Panc1 (cell line): ENCODE data around the gene CFAP410. TPM values are rescaled to one million over a fixed set of nuclear protein-coding genes. Genes with fewer than 3 reads are reported as not detected.

Source experiments
- ATAC-seq: fragments of 200-7000 bp; cut with Tn5 transposase; 2 replicates; pipeline ENCODE4 v1.9.1; 2020; ENCODE audit warnings: mild to moderate bottlenecking, moderate library complexity
- BruUV-seq: library from RNA; stranded (reverse); fragments of 400-500 nt; replicated peaks from 2 replicates; lab custom pipeline; 2021; lab: Mats Ljungman, UMichigan
- CTCF ChIA-PET: fragments of 300-600 bp; sonication (Branson Sonifier 250); formaldehyde crosslinking; loops from one replicate; lab custom pipeline; 2022; ENCODE audit warnings: antibody characterized with exemption; lab: Charles Lee
- POLR2A ChIA-PET: fragments of 300-600 bp; sonication (Branson Sonifier 250); formaldehyde crosslinking; loops from one replicate; lab custom pipeline; 2022; ENCODE audit warnings: antibody characterized with exemption; lab: Charles Lee
- DNase-seq: peaks from one replicate; pipeline ENCODE4 v3.0.0-alpha.2; 2010; ENCODE audit warnings: low read depth, low spot score
- H3K27ac ChIP-seq: 2 replicates; pipeline ENCODE4 v1.5.1; 2011; ENCODE audit warnings: mild to moderate bottlenecking, low read length, inconsistent platforms
- H3K27me3 ChIP-seq: fragments of 200-500 bp; sonication (Bioruptor generic); 2 replicates; pipeline ENCODE4 v1.6.0; 2014; ENCODE audit warnings: low read length, inconsistent platforms; ENCODE audit not compliant: control insufficient read depth, insufficient read depth
- H3K36me3 ChIP-seq: fragments of 200-500 bp; sonication (Bioruptor generic); 2 replicates; pipeline ENCODE4 v1.5.1; 2014; ENCODE audit warnings: inconsistent platforms, mild to moderate bottlenecking, low read length, moderate library complexity; ENCODE audit not compliant: control insufficient read depth, insufficient read depth
- H3K4me1 ChIP-seq: 2 replicates; pipeline ENCODE4 v1.5.1; 2011; ENCODE audit warnings: inconsistent platforms, mild to moderate bottlenecking, low read length, moderate library complexity; ENCODE audit not compliant: control insufficient read depth, insufficient read depth
- H3K4me3 ChIP-seq, 2 experiments: 2 replicates each; pipeline ENCODE4 v1.5.1; 2011 to 2012; ENCODE audit warnings: low read depth in 2 of 2, low read length in 2 of 2, mild to moderate bottlenecking in 2 of 2, inconsistent platforms in 1 of 2, moderate library complexity in 1 of 2
- H3K9me3 ChIP-seq: fragments of 200-500 bp; sonication (Bioruptor generic); 2 replicates; pipeline ENCODE4 v1.5.1; 2014; ENCODE audit warnings: low read depth, mild to moderate bottlenecking, inconsistent platforms, low read length, moderate library complexity; ENCODE audit not compliant: control insufficient read depth, insufficient read depth
- POLR2AphosphoS5 ChIP-seq: IDR thresholded peaks from 2 replicates; pipeline ENCODE4 v1.6.1; 2012; ENCODE audit warnings: mild to moderate bottlenecking, low read depth, low read length, moderate library complexity
- SIN3A ChIP-seq: IDR thresholded peaks from 2 replicates; pipeline ENCODE4 v1.6.1; 2012; ENCODE audit warnings: low read depth, mild to moderate bottlenecking, low read length, moderate library complexity, borderline replicate concordance; ENCODE audit not compliant: insufficient read depth
- TCF7L2 ChIP-seq: IDR thresholded peaks from 2 replicates; pipeline ENCODE4 v1.6.1; 2011; ENCODE audit warnings: mild to moderate bottlenecking, low read depth, low read length, inconsistent platforms
- in situ Hi-C: cut with HindIII; loops from 2 replicates; pipeline ENCODE4 v1.10.0; 2016; ENCODE audit warnings: low sequenced_read_pairs, low pct_unique_long_range_greater_than_20kb
- intact Hi-C: fragments of 100-400 bp; cut with micrococcal nuclease; formaldehyde crosslinking; loops from one replicate; pipeline ENCODE4 v1.10.0; 2022; ENCODE audit not compliant: unreplicated experiment
- total RNA-seq: library from RNA; stranded (reverse); gene quantifications from one replicate; pipeline ENCODE4 v1.2.1, GENCODE V29; 2021; ENCODE audit not compliant: unreplicated experiment
- TF ChIP-seq, protein P1 (sequence below), 2 experiments: IDR thresholded peaks; 2 replicates each; pipeline ENCODE4 v1.6.1; 2011 to 2012; ENCODE audit warnings: low read depth in 2 of 2, control low read depth in 1 of 2, low read length in 1 of 2, mild to moderate bottlenecking in 1 of 2, moderate library complexity in 1 of 2; ENCODE audit not compliant: insufficient read depth in 1 of 2
- TF ChIP-seq, protein P2 (sequence below): fragments of 450-650 bp; IDR thresholded peaks from 2 replicates; pipeline ENCODE4 v1.5.1; 2017; ENCODE audit warnings: mild to moderate bottlenecking

CFAP410 gene
- total RNA-seq, 1 experiment from 2014 or later: 11.8 TPM

DNA sequence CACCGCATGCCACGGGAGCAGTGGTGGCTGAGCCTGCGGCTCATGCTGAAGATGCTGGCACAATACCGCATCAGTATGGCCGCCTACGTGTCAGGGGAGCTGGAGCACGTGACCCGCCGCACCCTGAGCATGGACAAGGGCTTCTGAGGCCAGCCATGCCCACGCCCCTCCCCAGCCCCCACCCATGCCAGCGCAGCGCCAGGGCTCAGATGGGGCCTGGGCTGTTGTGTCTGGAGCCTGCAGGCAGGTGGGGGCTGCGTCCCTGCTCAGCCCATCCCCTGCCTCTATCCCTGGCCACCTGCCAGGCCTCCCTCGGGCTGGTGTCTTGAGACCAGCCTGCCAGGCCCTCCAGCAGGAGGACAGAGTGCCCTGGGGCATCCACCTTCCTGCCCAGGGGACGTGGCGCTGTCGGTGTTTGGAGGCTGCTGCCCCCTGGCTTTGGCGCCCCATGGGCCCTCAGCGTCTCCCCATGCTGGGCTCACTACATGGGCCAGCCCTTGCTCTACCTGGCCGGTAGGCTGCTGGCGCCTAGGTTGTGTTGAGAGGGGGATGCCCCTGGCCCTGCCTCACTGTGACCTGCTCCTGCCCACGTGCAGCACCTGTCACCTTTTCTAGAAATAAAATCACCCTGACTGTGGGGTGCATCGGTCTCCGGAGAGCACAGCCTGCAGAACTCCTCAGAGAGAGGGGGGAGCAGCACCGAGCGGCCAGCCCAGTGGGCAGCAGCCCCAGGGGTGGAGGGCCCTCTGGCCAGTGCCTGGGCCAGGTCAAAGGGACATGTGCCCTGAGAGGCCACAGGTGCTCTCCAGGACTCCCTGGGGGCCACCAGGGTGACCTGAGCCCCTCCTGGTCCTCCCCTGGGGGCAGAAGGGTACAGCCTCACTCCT lies 12.2 kb downstream of the CFAP410 start:
- CTCF ChIA-PET: no interaction called here
- DNase-seq (no peak), ATAC-seq (no peak)
- TF ChIP-seq, protein P1, sequence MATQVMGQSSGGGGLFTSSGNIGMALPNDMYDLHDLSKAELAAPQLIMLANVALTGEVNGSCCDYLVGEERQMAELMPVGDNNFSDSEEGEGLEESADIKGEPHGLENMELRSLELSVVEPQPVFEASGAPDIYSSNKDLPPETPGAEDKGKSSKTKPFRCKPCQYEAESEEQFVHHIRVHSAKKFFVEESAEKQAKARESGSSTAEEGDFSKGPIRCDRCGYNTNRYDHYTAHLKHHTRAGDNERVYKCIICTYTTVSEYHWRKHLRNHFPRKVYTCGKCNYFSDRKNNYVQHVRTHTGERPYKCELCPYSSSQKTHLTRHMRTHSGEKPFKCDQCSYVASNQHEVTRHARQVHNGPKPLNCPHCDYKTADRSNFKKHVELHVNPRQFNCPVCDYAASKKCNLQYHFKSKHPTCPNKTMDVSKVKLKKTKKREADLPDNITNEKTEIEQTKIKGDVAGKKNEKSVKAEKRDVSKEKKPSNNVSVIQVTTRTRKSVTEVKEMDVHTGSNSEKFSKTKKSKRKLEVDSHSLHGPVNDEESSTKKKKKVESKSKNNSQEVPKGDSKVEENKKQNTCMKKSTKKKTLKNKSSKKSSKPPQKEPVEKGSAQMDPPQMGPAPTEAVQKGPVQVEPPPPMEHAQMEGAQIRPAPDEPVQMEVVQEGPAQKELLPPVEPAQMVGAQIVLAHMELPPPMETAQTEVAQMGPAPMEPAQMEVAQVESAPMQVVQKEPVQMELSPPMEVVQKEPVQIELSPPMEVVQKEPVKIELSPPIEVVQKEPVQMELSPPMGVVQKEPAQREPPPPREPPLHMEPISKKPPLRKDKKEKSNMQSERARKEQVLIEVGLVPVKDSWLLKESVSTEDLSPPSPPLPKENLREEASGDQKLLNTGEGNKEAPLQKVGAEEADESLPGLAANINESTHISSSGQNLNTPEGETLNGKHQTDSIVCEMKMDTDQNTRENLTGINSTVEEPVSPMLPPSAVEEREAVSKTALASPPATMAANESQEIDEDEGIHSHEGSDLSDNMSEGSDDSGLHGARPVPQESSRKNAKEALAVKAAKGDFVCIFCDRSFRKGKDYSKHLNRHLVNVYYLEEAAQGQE (IDR thresholded peaks at IDR 0.05; ENCODE audit: insufficient read depth in 1 of 2, low read depth in 2 of 2, low read length in 1 of 2): no peak
- TF ChIP-seq, protein P2, sequence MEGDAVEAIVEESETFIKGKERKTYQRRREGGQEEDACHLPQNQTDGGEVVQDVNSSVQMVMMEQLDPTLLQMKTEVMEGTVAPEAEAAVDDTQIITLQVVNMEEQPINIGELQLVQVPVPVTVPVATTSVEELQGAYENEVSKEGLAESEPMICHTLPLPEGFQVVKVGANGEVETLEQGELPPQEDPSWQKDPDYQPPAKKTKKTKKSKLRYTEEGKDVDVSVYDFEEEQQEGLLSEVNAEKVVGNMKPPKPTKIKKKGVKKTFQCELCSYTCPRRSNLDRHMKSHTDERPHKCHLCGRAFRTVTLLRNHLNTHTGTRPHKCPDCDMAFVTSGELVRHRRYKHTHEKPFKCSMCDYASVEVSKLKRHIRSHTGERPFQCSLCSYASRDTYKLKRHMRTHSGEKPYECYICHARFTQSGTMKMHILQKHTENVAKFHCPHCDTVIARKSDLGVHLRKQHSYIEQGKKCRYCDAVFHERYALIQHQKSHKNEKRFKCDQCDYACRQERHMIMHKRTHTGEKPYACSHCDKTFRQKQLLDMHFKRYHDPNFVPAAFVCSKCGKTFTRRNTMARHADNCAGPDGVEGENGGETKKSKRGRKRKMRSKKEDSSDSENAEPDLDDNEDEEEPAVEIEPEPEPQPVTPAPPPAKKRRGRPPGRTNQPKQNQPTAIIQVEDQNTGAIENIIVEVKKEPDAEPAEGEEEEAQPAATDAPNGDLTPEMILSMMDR: no peak
- TF ChIP-seq TCF7L2 (no peak), SIN3A (no peak), POLR2AphosphoS5 (no peak)
- POLR2A ChIA-PET: no interaction called here
- in situ Hi-C loops (no loop called here), intact Hi-C loops (no loop called here)
- Histone ChIP-seq H3K27me3 (no peaks in the 10 kb centered on the region), H3K4me3 (no peak overlapping the region), H3K9me3 (no peaks in the 10 kb centered on the region), H3K36me3 (no peaks in the 10 kb centered on the region), H3K27ac (no peak overlapping the region), H3K4me1 (no peaks in the 10 kb centered on the region; the same call in 1 of the 2 replicates)
- BruUV-seq: TSS peak; percentile 46

DNA sequence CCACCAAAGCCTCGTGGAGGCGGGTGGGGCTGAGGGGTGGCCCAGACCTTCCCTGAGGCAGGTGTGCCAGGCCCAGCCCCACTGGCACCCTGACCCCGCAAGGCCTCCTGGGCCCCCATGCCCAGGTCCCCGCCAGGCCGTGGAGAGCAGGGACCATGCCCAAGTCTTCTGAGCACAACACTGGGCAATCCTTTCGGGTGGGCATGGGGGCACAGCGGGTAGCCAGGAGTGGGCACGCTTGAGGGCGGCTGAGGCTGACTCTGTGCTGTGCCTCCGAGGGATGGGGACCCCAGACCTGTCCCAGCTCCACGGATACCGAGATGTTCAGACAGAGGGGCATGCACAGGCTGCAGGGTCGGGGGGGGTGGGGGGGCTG lies 12.9 kb downstream of the CFAP410 start:
- no TSS peak for BruUV-seq
- H3K9me3 ChIP-seq: no peaks in the 10 kb centered on the region
- intact Hi-C loops (no loop called here), in situ Hi-C loops (no loop called here)
- no peaks in the 10 kb centered on the region for H3K36me3 ChIP-seq
- H3K4me3 ChIP-seq: no peak overlapping the region
- no peaks in the 10 kb centered on the region for H3K27me3 ChIP-seq
- TF ChIP-seq SIN3A (no peak), POLR2AphosphoS5 (no peak), TCF7L2 (no peak)
- TF ChIP-seq, protein P2: no peak
- TF ChIP-seq, protein P1 (IDR thresholded peaks at IDR 0.05; ENCODE audit: insufficient read depth in 1 of 2, low read depth in 2 of 2, low read length in 1 of 2): no peak
- POLR2A ChIA-PET: no interaction called here
- DNase-seq (no peak), ATAC-seq (no peak)
- no peak overlapping the region for H3K27ac ChIP-seq
- CTCF ChIA-PET: no interaction called here
- H3K4me1 ChIP-seq: no peaks in the 10 kb centered on the region; the same call in 1 of the 2 replicates
